HFFc6 (cell line): ENCODE results near the gene NUP62. TPM values are rescaled to one million over a fixed set of nuclear protein-coding genes. Genes with fewer than 3 reads are reported as not detected.

ENCODE experiments used
- DNase-seq: peaks from one replicate; pipeline ENCODE4 v3.0.0-alpha.2; 2018
- H3K27ac Mint-ChIP-seq: 2 replicates; pipeline ENCODE4 v1.8.0; 2020; ENCODE audit warnings: mild to moderate bottlenecking, mixed read lengths
- H3K27me3 Mint-ChIP-seq: 2 replicates; pipeline ENCODE4 v1.8.0; 2021; ENCODE audit warnings: mild to moderate bottlenecking, moderate library complexity, mixed read lengths; ENCODE audit not compliant: insufficient read depth
- H3K36me3 Mint-ChIP-seq: 2 replicates; pipeline ENCODE4 v1.8.0; 2021; ENCODE audit warnings: low read depth, mixed read lengths
- H3K4me1 Mint-ChIP-seq: 2 replicates; pipeline ENCODE4 v1.8.0; 2020; ENCODE audit warnings: low read depth, mixed read lengths
- H3K4me3 Mint-ChIP-seq: 2 replicates; pipeline ENCODE4 v1.8.0; 2020; ENCODE audit warnings: mild to moderate bottlenecking, moderate library complexity, mixed read lengths
- H3K9me3 Mint-ChIP-seq: 2 replicates; pipeline ENCODE4 v1.8.0; 2020; ENCODE audit warnings: mild to moderate bottlenecking, mixed read lengths
- total RNA-seq, 6 experiments: library from RNA; stranded (reverse); fragmentation: NEBNext Ultra II Directional; extraction: Animal tissue kit (Norgen Biotek cat#: 25700); gene quantifications; 2 replicates in 1 of 6; 3 replicates in 5 of 6; pipeline ENCODE4 v1.2.3, GENCODE V29; 2021
- TF ChIP-seq, protein P1 (sequence below): fragments of 200-600 bp; sonication (generic); IDR thresholded peaks from 2 replicates; pipeline ENCODE4 v1.5.0; 2021; ENCODE audit warnings: antibody characterized with exemption, mild to moderate bottlenecking

Gene NUP62
- total RNA-seq, 6 experiments from 2014 or later: 50.9 to 78.3 (median 68.3) TPM

DNA sequence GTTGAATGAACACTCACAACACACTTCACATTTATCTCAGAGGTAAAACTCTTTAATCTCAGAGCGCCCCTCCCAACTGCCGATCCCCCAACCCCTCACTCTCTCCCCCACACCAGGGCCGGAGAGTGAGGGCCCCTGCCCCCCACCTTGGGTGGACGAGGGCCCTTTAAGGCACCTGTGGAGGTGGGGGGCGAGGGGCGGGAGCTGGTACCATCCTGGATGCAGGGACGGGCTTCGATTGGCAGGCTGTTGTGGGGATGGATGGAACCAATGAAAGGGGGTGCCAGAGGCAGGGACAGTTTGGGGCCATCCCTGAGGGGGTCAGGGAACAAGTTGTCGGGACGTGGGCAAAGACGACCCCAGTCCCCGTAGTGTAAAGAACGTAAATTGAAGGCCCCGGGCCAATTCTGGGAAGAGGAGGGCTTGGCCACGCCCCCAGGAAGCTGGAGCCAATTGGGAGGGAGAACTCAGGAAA lies 60.3 kb downstream of the NUP62 start:
- H3K36me3 Mint-ChIP-seq: peaks cover 33% of the 10 kb centered on the region

DNA sequence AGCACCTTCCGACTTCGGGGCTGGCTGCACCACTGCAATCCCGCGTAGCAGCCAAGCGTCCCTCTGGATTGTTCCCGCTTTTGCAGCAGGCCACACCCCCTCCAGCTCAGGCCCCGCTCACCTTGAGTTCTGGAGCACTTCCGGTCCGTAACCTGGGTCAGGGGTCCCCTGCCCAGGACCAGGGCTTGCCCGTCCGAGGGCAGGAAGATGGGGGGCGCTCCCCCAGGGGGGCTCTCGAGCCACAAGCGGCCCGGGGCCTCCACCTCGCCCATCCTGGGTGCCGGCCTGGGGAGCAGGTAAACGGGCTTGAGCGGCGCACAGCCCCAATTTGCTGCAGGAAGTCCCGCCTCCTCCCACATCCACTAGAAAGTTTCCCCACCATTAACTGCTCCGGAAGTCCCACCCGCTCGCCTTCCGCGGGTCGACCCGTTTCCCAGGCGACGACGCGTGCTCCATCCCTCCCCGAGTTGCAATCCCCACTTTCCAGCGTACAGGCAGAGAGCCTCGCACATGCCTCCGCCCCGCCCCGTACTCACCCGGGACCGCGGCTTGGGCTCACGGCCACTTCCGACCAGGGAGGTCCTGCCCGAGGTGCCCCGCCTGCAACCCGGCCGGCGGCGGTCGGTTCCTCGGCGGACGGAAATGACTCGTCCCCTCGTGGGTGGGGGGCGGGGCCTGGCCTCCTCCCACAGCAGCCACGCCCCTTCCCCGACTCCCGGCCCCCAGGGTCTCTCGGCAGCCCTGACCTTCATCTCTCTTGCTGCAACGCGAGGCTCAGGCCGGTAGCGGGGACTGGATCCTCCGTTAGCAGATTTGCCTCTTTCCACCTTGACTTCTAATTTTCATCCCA lies 62.1 kb downstream of the NUP62 start, which contains the start of gene PNKP:
PNKP (minus strand) TSS at position 644 of the 850 bp plus-strand sequence; CDS start at position 272, 372 bp downstream.
- Mint-ChIP-seq H3K9me3 (peaks cover 5% of the 10 kb centered on the region; the same call in 1 of the 2 replicates), H3K4me1 (peaks cover 43% of the 10 kb centered on the region), H3K36me3 (peaks cover 38% of the 10 kb centered on the region), H3K27me3 (peaks cover 13% of the 10 kb centered on the region), H3K27ac (no peak within 1 kb of the TSS; the same call in 1 of the 2 replicates), H3K4me3 (peak within 1 kb of the TSS; percentile 97)
- peak; percentile 88 for DNase-seq
- TF ChIP-seq, protein P1, sequence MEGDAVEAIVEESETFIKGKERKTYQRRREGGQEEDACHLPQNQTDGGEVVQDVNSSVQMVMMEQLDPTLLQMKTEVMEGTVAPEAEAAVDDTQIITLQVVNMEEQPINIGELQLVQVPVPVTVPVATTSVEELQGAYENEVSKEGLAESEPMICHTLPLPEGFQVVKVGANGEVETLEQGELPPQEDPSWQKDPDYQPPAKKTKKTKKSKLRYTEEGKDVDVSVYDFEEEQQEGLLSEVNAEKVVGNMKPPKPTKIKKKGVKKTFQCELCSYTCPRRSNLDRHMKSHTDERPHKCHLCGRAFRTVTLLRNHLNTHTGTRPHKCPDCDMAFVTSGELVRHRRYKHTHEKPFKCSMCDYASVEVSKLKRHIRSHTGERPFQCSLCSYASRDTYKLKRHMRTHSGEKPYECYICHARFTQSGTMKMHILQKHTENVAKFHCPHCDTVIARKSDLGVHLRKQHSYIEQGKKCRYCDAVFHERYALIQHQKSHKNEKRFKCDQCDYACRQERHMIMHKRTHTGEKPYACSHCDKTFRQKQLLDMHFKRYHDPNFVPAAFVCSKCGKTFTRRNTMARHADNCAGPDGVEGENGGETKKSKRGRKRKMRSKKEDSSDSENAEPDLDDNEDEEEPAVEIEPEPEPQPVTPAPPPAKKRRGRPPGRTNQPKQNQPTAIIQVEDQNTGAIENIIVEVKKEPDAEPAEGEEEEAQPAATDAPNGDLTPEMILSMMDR: 0 out of 2 replicates have a peak, but pooled peaks have one; percentile 1

More for the DNA sequence above, 60.3 kb downstream of the NUP62 start:
- peaks cover 5% of the 10 kb centered on the region; the same call in 1 of the 2 replicates for H3K9me3 Mint-ChIP-seq
- no peak overlapping the region for H3K27ac Mint-ChIP-seq
- peaks cover 8% of the 10 kb centered on the region for H3K27me3 Mint-ChIP-seq
- H3K4me3 Mint-ChIP-seq: no peak overlapping the region
- DNase-seq: no peak
- H3K4me1 Mint-ChIP-seq: peaks cover 44% of the 10 kb centered on the region
- TF ChIP-seq, protein P1: no peak

DNA sequence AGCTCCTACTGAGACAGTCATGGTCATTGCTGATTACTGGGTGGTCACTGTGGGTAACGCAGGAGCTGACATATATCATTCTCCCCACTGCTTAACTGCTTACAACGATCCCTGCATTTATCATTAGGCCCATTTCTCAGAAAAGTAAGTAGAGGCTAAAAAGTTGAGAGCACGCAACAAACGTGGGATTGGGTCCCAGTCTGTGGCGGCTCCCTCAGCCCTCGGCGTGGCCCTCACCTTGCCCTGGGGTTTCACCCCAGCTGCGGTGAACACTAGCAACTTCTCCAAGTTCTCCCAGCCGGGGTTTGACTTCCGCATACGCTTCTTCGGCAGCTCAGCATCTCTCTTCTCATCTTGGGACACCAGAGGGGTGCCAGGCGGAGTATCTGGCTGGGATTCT lies 64.4 kb downstream of the NUP62 start:
- peaks cover 5% of the 10 kb centered on the region; the same call in 1 of the 2 replicates for H3K9me3 Mint-ChIP-seq
- no peak overlapping the region for H3K27ac Mint-ChIP-seq
- H3K27me3 Mint-ChIP-seq: peaks cover 14% of the 10 kb centered on the region
- peak overlapping the region; percentile 97; the same call in 1 of the 2 replicates for H3K4me3 Mint-ChIP-seq
- no peak for DNase-seq
- H3K36me3 Mint-ChIP-seq: peaks cover 33% of the 10 kb centered on the region
- H3K4me1 Mint-ChIP-seq: peaks cover 30% of the 10 kb centered on the region
- TF ChIP-seq, protein P1: no peak

DNA sequence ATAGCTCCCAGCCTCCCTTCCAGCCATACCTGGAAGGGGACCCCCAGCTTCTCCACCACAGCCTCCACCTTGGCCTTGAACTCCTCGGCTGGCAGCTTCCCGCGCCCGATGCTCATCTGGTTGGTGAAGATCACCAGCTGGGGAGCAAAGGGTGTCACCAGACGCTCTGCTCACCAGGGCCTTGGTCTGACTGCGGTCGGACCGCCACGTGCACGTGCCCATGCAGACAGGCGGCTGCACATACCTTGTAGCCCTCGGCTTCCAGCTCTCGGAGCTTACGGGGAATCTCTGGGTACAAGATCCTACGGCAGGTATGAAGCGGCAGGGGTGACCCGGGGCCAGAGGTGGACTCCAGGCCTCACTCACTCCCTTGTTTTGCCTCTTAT lies 65.4 kb downstream of the NUP62 start:
- no peak overlapping the region for H3K4me3 Mint-ChIP-seq
- no peak overlapping the region for H3K27ac Mint-ChIP-seq
- H3K36me3 Mint-ChIP-seq: peaks cover 36% of the 10 kb centered on the region
- H3K4me1 Mint-ChIP-seq: peaks cover 40% of the 10 kb centered on the region
- TF ChIP-seq, protein P1: no peak
- DNase-seq: no peak
- peaks cover 5% of the 10 kb centered on the region; the same call in 1 of the 2 replicates for H3K9me3 Mint-ChIP-seq
- peaks cover 19% of the 10 kb centered on the region for H3K27me3 Mint-ChIP-seq

DNA sequence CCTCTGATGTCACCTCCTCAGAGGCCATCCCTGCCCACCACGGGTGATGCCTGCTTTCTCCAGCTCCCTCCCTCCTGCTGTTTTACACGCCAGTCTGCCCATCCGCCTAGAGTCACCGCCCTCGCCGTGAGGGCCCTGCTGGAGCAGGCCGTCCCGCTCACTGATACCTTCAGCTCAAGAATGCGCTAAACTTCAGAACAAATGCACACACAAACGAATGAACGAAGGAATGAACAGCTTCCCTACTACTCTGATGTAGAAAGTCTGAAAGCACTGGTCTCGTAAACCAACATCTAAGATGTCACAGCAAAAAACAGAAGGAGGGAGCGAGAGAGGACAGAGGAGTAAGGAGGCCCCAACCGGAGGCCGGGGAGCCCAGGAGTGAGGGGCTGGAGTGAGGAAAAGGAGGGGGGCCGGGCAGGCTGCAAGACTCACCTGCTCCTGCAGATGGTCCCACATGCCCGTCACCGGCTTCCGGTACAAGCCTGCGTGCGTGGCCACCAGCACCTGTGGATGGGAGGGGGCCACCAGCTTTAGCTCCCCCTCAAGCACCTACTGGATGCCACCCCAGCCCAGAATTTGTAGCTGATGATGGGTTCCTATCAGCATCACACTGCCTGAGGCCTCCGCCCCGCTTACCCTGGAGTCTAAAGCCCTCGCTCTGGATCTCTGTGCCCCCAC lies 65.9 kb downstream of the NUP62 start:
- peak overlapping the region; percentile 51; the same call in 1 of the 2 replicates for H3K27ac Mint-ChIP-seq
- TF ChIP-seq, protein P1: no peak
- H3K9me3 Mint-ChIP-seq: peaks cover 5% of the 10 kb centered on the region; the same call in 1 of the 2 replicates
- peaks cover 38% of the 10 kb centered on the region for H3K36me3 Mint-ChIP-seq
- peaks cover 44% of the 10 kb centered on the region for H3K4me1 Mint-ChIP-seq
- H3K4me3 Mint-ChIP-seq: no peak overlapping the region
- H3K27me3 Mint-ChIP-seq: peaks cover 19% of the 10 kb centered on the region
- DNase-seq: no peak
